Measurements from ENCODE around the gene SPCS1. TPM values are rescaled to one million over a fixed set of nuclear protein-coding genes. Genes with fewer than 3 reads are reported as not detected.

Gene SPCS1
- total and polyA plus RNA-seq, 7 donors: 62.0 to 191 (median 113) TPM

DNA sequence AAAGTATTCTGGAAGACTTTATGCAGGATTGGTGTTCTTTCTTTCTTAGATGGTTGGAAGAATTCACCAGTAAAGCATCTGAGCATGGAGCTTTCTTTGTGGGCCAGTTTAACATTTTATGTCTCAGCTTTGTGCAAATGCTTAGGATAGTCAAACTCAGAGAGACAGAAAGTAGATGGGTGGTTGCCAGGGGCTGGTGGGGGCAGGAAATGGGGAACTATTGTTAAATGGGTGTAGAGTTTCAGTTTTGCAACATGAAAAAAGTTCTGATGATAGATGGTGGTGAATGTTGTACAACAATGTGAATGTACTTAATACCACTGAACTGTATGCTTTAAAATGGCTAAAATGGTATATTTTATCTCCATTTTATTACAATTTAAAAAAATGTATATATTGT, 24.8 kb downstream of the SPCS1 start:
- Histone ChIP-seq H3K36me3 (peaks cover 6 to 71% (median 17%) of the 10 kb centered on the region in 4 donors), H3K4me3 (no peak overlapping the region), H3K4me1 (no peaks in the 10 kb centered on the region), H3K27me3 (no peaks in the 10 kb centered on the region), H3K9me3 (peaks cover 0 to 2% (median 0%) of the 10 kb centered on the region in 4 donors), H3K27ac (no peak overlapping the region)
- intact Hi-C loops (cut with DNase I): no loop called here
- no peak for TF ChIP-seq POLR2AphosphoS5 (IDR thresholded peaks at IDR 0.05)
- no peak for TF ChIP-seq EP300 (IDR thresholded peaks at IDR 0.05)
- TF ChIP-seq CTCF (IDR thresholded peaks at IDR 0.05): no peak
- TF ChIP-seq POLR2A (IDR thresholded peaks at IDR 0.05): no peak
- no peak for DNase-seq

- Histone ChIP-seq H3K36me3 (peaks cover 6 to 79% (median 17%) of the 10 kb centered on the region in 4 donors), H3K4me3 (no peak overlapping the region), H3K4me1 (no peaks in the 10 kb centered on the region), H3K9me3 (peaks cover 0 to 2% (median 0%) of the 10 kb centered on the region in 4 donors), H3K27ac (no peak overlapping the region), H3K27me3 (no peaks in the 10 kb centered on the region)
- 83 to 96% methylated on average over 14 of the region's 14 CpGs for WGBS, 2 donors
- no peak for DNase-seq
- no peak for TF ChIP-seq POLR2A (IDR thresholded peaks at IDR 0.05)
- intact Hi-C loops (cut with DNase I): no loop called here
Measured at GRCh38 chr3:52731590-52731989, 25.7 kb downstream of the SPCS1 start.

DNA sequence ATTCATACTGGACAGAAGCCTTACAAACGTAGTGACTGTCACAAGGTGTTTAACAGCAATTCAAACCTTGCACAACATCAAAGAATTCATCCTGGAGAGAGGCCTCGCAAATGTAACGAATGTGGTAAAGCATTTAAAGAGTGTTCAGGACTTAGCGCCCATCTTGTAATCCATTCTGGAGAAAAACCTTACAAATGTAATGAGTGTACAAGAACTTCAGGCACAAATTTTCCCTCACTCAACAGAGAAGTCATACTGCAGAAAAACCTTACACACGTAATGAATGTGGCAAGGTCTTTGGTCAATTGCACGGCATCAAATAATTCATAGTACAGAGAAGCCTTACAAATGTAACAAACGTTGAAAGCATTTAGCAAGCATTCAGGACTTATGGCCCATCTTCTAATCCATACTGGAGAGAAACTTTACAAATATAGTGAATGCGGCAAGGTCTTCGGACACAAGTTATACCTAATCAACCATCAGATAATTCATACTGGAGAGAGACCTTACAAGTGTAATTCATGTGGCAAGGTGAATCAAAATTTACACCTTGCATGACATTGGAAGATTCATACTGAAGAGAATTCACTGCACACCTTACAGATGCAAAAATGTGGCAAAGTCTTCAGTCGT, 27.5 kb downstream of the SPCS1 start:
- WGBS, 2 donors: 87 to 96% methylated on average over 10 of the region's 10 CpGs
- Histone ChIP-seq H3K4me3 (no peak overlapping the region), H3K27me3 (no peaks in the 10 kb centered on the region), H3K9me3 (peaks cover 0 to 2% (median 0%) of the 10 kb centered on the region in 4 donors), H3K27ac (no peak overlapping the region), H3K36me3 (peaks cover 6 to 96% (median 14%) of the 10 kb centered on the region in 4 donors), H3K4me1 (no peaks in the 10 kb centered on the region)
- no peak for DNase-seq
- no peak for TF ChIP-seq CTCF (IDR thresholded peaks at IDR 0.05)
- TF ChIP-seq EP300 (IDR thresholded peaks at IDR 0.05): no peak
- TF ChIP-seq POLR2AphosphoS5 (IDR thresholded peaks at IDR 0.05): no peak
- TF ChIP-seq POLR2A (IDR thresholded peaks at IDR 0.05): no peak
- intact Hi-C loops (cut with DNase I): no loop called here

GRCh38 chr3:52739730-52740129, 33.8 kb downstream of the SPCS1 start:
- H3K4me1 ChIP-seq: no peaks in the 10 kb centered on the region
- WGBS, 2 donors: 34 to 80% methylated on average over 1 of the region's 1 CpG
- no peak overlapping the region for H3K27ac ChIP-seq
- H3K36me3 ChIP-seq: peaks cover 18 to 98% (median 40%) of the 10 kb centered on the region in 4 donors
- no peak overlapping the region for H3K4me3 ChIP-seq
- no peaks in the 10 kb centered on the region for H3K27me3 ChIP-seq
- no peak for DNase-seq
- no peak for TF ChIP-seq EP300 (IDR thresholded peaks at IDR 0.05)
- TF ChIP-seq POLR2A (IDR thresholded peaks at IDR 0.05): no peak
- no peak for TF ChIP-seq POLR2AphosphoS5 (IDR thresholded peaks at IDR 0.05)
- no peaks in the 10 kb centered on the region for H3K9me3 ChIP-seq
- intact Hi-C loops (cut with DNase I): no loop called here

DNA sequence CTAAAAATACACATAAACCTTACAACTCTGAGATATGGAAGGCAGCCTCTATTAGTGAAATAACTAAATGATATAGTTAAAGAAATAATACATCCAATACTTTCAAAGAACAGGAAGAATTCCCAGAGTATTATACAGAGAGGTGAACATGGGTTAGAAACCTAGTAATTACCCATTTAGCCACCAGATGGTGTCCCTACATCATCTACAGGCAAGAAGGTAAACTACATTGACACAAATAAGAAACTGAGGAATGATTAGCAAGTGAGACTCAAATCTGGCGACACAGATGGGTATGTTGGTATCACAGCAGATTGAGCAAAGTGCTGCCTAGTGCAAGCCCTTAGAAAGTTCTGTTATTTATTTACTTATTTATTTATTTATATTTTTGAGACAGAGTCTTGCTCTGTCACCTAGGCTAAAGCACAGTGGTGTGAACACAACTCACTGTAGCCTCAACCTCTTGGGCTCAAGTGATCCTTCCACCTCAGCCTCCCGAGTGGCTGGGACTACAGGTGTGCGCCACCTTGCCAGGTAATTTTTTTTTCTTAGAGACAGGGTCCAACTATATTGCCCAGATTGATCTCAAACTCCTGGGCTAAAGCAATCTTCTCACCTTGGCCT, 36.6 kb downstream of the SPCS1 start:
- H3K27me3 ChIP-seq: no peaks in the 10 kb centered on the region
- peaks cover 31 to 100% (median 66%) of the 10 kb centered on the region in 4 donors for H3K36me3 ChIP-seq
- WGBS, 2 donors: 92 to 94% methylated on average over 3 of the region's 3 CpGs
- intact Hi-C loops (cut with DNase I): no loop called here
- H3K9me3 ChIP-seq: no peaks in the 10 kb centered on the region
- TF ChIP-seq EP300 (IDR thresholded peaks at IDR 0.05) (no peak), CTCF (IDR thresholded peaks at IDR 0.05) (peak in 2 of 4 experiments; percentile 20 to 35)
- no peak overlapping the region for H3K4me3 ChIP-seq
- no peaks in the 10 kb centered on the region for H3K4me1 ChIP-seq
- H3K27ac ChIP-seq: no peak overlapping the region
- DNase-seq: no peak
